Esophagus muscularis mucosa (tissue), 3 donors: Measurements from ENCODE around the gene APBB1.

Source experiments
- CTCF ChIP-seq, 3 experiments: fragments of 200-600 bp in 2 of 3; fragments of 450-650 bp in 1 of 3; sonication (generic) in 2 of 3; IDR thresholded peaks; one replicate each; pipeline ENCODE4 v1.5.1; 2017 to 2019; ENCODE audit warnings: antibody characterized with exemption in 3 of 3, mild to moderate bottlenecking in 2 of 3, moderate library complexity in 1 of 3
- EP300 ChIP-seq: sonication (generic); formaldehyde crosslinking; IDR thresholded peaks from one replicate; pipeline ENCODE4 v1.6.1; 2017; ENCODE audit warnings: antibody characterized with exemption

GRCh38 chr11:6397156-6397555 is 21.7 kb downstream of the APBB1 start:
- TF ChIP-seq EP300: no peak
- TF ChIP-seq CTCF (IDR thresholded peaks at IDR 0.05): no peak
